ENCODE measurements around the gene RELN. TPM values are rescaled to one million over a fixed set of nuclear protein-coding genes. Genes with fewer than 3 reads are reported as not detected.

RELN gene
- total RNA-seq, 1 donor from 2014 or later: 14.1 TPM

DNA sequence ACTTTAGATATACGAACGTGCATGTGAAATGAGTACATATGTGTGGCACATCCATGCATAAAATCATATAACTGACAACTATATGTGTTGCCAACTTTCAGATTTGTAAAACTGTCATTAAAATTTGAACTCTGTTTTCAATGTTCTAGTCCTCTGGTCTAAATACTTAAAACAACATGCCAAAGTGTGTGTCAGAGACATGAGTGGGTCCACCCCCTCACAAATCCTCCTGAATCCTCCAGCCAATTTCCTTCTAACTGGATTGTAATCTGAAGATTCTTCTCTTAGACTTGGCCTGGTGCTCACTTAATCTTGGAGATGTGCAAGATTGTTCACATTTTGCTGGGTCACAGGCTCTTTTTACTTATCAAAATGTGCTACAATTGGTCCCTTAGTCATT lies 184.1 kb downstream of the RELN start:
- Histone ChIP-seq H3K4me1 (ENCODE audit: control insufficient read depth in 3 of 3, insufficient read depth in 3 of 3, low read length in 3 of 3) (no peaks in the 10 kb centered on the region), H3K27me3 (ENCODE audit: control insufficient read depth in 3 of 3, insufficient read depth in 3 of 3, low read length in 3 of 3) (no peaks in the 10 kb centered on the region), H3K9me3 (ENCODE audit: control insufficient read depth in 3 of 3, low read length in 3 of 3) (no peaks in the 10 kb centered on the region), H3K4me3 (ENCODE audit: low read length in 3 of 3) (no peak overlapping the region), H3K36me3 (ENCODE audit: control insufficient read depth in 3 of 3, insufficient read depth in 3 of 3, low read length in 3 of 3) (no peaks in the 10 kb centered on the region), H3K27ac (ENCODE audit: low read depth, low read length) (no peak overlapping the region), H3K9ac (ENCODE audit: low read depth in 1 of 3, low read length in 3 of 3) (no peak overlapping the region)

DNA sequence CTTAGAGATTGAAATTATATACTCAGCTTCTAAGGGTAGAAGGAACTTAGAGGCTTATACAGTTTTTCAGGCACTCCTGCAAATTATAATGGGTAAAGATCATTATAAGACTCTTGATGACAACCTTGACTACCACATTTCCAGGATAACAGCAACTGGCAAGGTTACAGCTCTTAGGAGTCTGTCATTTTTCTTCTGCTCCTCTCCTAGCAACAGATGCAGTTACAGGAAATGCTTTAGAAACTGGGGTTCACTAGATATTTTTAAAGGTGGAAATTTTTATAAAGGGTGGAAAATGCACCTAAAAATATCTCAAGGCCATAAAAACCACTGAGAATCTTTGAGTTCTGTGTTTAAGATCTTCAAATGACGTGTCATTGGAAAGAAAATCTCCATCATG lies 185.8 kb downstream of the RELN start:
- no peaks in the 10 kb centered on the region for H3K9me3 ChIP-seq (ENCODE audit: control insufficient read depth in 3 of 3, low read length in 3 of 3)
- no peak overlapping the region for H3K4me3 ChIP-seq (ENCODE audit: low read length in 3 of 3)
- H3K36me3 ChIP-seq (ENCODE audit: control insufficient read depth in 3 of 3, insufficient read depth in 3 of 3, low read length in 3 of 3): no peaks in the 10 kb centered on the region
- H3K27me3 ChIP-seq (ENCODE audit: control insufficient read depth in 3 of 3, insufficient read depth in 3 of 3, low read length in 3 of 3): no peaks in the 10 kb centered on the region
- H3K4me1 ChIP-seq (ENCODE audit: control insufficient read depth in 3 of 3, insufficient read depth in 3 of 3, low read length in 3 of 3): no peaks in the 10 kb centered on the region
- H3K9ac ChIP-seq (ENCODE audit: low read depth in 1 of 3, low read length in 3 of 3): no peak overlapping the region
- H3K27ac ChIP-seq (ENCODE audit: low read depth, low read length): no peak overlapping the region

DNA sequence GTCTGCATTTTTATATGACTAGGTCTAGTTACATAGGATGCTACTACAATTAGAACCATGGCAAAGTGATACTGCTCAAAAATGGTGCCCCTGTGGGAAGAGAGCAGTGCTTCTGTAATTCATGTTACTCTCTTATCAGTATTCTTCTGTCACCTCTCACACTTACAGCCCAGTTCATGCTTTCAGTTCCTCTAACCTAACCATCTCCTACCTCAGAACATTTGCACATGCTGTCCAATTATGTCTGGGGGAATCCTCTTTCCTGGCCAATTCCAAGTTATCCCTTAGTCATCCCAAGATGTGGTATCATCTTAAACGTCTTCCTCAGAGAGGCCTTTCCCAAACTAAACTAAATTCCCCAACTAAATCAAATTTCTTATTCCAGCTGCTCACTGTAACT lies 190.2 kb downstream of the RELN start:
- Histone ChIP-seq H3K4me1 (ENCODE audit: control insufficient read depth in 3 of 3, insufficient read depth in 3 of 3, low read length in 3 of 3) (no peaks in the 10 kb centered on the region), H3K9ac (ENCODE audit: low read depth in 1 of 3, low read length in 3 of 3) (no peak overlapping the region), H3K9me3 (ENCODE audit: control insufficient read depth in 3 of 3, low read length in 3 of 3) (no peaks in the 10 kb centered on the region), H3K4me3 (ENCODE audit: low read length in 3 of 3) (no peak overlapping the region), H3K36me3 (ENCODE audit: control insufficient read depth in 3 of 3, insufficient read depth in 3 of 3, low read length in 3 of 3) (no peaks in the 10 kb centered on the region), H3K27me3 (ENCODE audit: control insufficient read depth in 3 of 3, insufficient read depth in 3 of 3, low read length in 3 of 3) (no peaks in the 10 kb centered on the region), H3K27ac (ENCODE audit: low read depth, low read length) (no peak overlapping the region)

DNA sequence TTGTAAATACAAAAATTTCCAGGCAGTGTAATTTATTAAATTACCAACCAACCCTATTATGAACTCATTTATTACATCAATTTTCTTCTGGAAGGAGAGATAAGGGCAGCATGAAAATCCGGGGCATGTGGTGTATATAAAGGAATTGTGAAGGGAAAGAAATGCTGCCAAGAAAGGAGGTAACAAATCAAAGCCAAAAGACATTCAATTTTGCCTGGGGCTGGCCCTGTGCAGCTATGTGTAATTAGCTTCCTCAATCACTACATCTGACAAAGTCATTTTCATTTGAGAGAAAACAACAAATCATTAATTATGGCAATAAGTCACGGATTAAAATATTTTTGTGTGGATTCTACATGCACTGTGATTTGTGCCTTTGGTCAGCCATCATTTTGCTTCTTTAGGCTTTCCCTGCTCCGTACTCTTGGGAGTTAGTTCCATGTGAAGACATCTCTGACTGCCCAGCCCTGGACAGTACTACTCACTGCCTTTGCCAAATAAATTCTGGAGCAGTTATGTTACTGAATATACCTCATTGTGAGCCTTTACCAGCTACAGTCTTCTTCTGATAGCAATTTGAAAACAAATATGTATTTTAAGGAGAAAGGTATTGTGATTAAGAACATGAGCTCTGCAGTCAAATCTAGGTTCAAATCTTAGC lies 191.7 kb downstream of the RELN start:
- H3K4me1 ChIP-seq (ENCODE audit: control insufficient read depth in 3 of 3, insufficient read depth in 3 of 3, low read length in 3 of 3): no peaks in the 10 kb centered on the region
- H3K36me3 ChIP-seq (ENCODE audit: control insufficient read depth in 3 of 3, insufficient read depth in 3 of 3, low read length in 3 of 3): no peaks in the 10 kb centered on the region
- no peaks in the 10 kb centered on the region for H3K9me3 ChIP-seq (ENCODE audit: control insufficient read depth in 3 of 3, low read length in 3 of 3)
- H3K4me3 ChIP-seq (ENCODE audit: low read length in 3 of 3): no peak overlapping the region
- H3K27ac ChIP-seq (ENCODE audit: low read depth, low read length): no peak overlapping the region
- H3K9ac ChIP-seq (ENCODE audit: low read depth in 1 of 3, low read length in 3 of 3): no peak overlapping the region
- no peaks in the 10 kb centered on the region for H3K27me3 ChIP-seq (ENCODE audit: control insufficient read depth in 3 of 3, insufficient read depth in 3 of 3, low read length in 3 of 3)

DNA sequence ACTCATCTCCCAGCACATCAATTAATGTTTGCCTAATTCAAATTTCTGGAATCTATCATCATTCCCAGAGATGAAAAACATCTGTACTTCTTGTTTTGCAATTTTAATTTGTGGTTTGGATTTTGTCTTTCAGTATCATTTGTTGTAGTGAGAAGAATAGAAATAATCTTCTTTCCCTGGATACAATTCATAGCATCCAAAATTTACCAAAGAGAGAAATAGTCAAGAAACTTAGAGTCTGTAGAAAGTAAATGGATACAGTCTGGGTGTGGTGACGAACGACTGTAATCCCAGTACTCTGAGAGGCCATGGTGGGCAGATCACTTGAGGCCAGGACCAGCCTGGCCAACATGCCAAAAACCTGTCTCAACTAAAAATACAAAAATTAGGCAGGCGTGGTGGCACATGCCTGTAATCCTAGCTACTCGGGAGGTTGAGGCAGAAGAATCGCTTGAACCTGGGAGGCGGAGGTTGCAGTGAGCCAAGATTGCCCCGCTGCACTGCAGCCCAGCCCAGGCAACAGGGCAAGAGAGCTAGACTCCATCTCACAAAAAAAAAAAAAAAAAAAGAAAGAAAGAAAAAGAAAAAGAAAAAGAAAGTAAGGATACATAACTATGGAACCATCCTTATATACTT lies 193.0 kb downstream of the RELN start:
- Histone ChIP-seq H3K9ac (ENCODE audit: low read depth in 1 of 3, low read length in 3 of 3) (no peak overlapping the region), H3K27me3 (ENCODE audit: control insufficient read depth in 3 of 3, insufficient read depth in 3 of 3, low read length in 3 of 3) (no peaks in the 10 kb centered on the region), H3K4me3 (ENCODE audit: low read length in 3 of 3) (no peak overlapping the region), H3K36me3 (ENCODE audit: control insufficient read depth in 3 of 3, insufficient read depth in 3 of 3, low read length in 3 of 3) (no peaks in the 10 kb centered on the region), H3K27ac (ENCODE audit: low read depth, low read length) (no peak overlapping the region), H3K9me3 (ENCODE audit: control insufficient read depth in 3 of 3, low read length in 3 of 3) (no peaks in the 10 kb centered on the region), H3K4me1 (ENCODE audit: control insufficient read depth in 3 of 3, insufficient read depth in 3 of 3, low read length in 3 of 3) (no peaks in the 10 kb centered on the region)

DNA sequence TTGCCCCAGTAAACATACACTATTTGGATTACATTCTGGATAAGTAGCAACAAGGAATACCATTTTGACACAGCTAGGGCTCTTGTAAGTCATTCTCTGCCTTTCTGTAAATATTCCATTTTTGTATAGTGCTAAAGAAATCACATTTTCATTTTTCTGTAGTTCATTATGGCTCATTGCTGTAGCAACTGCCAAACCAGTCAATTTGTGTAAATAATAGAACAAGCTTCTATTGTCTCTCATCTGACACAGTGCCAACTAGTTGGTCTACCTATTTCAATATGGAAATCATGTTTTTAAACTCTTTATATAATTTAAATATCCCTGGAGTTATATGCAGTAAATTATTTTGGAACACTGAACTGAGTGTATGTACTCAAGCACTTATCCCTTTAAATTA lies 193.7 kb downstream of the RELN start:
- Histone ChIP-seq H3K9me3 (ENCODE audit: control insufficient read depth in 3 of 3, low read length in 3 of 3) (no peaks in the 10 kb centered on the region), H3K27me3 (ENCODE audit: control insufficient read depth in 3 of 3, insufficient read depth in 3 of 3, low read length in 3 of 3) (no peaks in the 10 kb centered on the region), H3K4me1 (ENCODE audit: control insufficient read depth in 3 of 3, insufficient read depth in 3 of 3, low read length in 3 of 3) (no peaks in the 10 kb centered on the region), H3K9ac (ENCODE audit: low read depth in 1 of 3, low read length in 3 of 3) (no peak overlapping the region), H3K36me3 (ENCODE audit: control insufficient read depth in 3 of 3, insufficient read depth in 3 of 3, low read length in 3 of 3) (no peaks in the 10 kb centered on the region), H3K27ac (ENCODE audit: low read depth, low read length) (no peak overlapping the region), H3K4me3 (ENCODE audit: low read length in 3 of 3) (no peak overlapping the region)

DNA sequence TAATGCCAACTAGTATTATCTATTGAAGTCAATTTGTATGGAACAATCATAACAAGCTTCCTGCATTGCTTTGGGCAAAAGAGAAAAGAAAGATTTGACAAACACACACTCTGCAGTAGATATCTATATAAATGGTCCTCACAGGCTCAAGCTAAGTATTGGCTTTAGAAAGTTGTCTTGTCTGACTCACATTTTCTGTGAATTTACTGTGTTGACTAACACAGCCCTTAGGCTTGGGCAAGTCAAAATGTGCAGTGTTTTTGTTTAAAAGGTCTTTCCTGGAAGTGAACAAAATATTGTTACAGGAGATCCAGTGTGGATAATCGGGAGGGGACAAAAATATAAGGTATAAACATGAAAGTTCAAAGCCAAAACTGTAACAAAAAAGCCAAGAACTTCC lies 194.4 kb downstream of the RELN start:
- no peak overlapping the region for H3K27ac ChIP-seq (ENCODE audit: low read depth, low read length)
- no peaks in the 10 kb centered on the region for H3K9me3 ChIP-seq (ENCODE audit: control insufficient read depth in 3 of 3, low read length in 3 of 3)
- no peaks in the 10 kb centered on the region for H3K27me3 ChIP-seq (ENCODE audit: control insufficient read depth in 3 of 3, insufficient read depth in 3 of 3, low read length in 3 of 3)
- H3K9ac ChIP-seq (ENCODE audit: low read depth in 1 of 3, low read length in 3 of 3): no peak overlapping the region
- H3K4me3 ChIP-seq (ENCODE audit: low read length in 3 of 3): no peak overlapping the region
- no peaks in the 10 kb centered on the region for H3K36me3 ChIP-seq (ENCODE audit: control insufficient read depth in 3 of 3, insufficient read depth in 3 of 3, low read length in 3 of 3)
- H3K4me1 ChIP-seq (ENCODE audit: control insufficient read depth in 3 of 3, insufficient read depth in 3 of 3, low read length in 3 of 3): no peaks in the 10 kb centered on the region

DNA sequence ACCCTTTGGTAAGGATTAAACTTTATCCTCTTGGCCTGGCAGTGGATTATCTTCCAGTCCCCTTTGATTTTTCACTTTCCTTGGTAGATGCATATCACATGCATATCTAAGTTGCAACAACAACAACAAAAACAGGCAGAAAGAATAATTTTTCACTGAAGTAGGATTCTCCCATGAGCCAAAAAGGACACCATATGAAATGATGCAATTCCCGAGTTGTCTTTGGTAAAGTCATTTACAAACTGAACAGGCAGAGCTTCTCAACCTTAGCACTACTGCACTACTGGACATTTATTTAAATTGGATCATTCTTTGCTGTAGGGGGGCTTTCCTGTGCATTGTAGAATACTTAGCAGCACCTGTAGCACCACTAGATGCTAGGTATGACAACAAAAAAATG lies 195.0 kb downstream of the RELN start:
- Histone ChIP-seq H3K9ac (ENCODE audit: low read depth in 1 of 3, low read length in 3 of 3) (no peak overlapping the region), H3K4me3 (ENCODE audit: low read length in 3 of 3) (no peak overlapping the region), H3K9me3 (ENCODE audit: control insufficient read depth in 3 of 3, low read length in 3 of 3) (no peaks in the 10 kb centered on the region), H3K27me3 (ENCODE audit: control insufficient read depth in 3 of 3, insufficient read depth in 3 of 3, low read length in 3 of 3) (no peaks in the 10 kb centered on the region), H3K27ac (ENCODE audit: low read depth, low read length) (no peak overlapping the region), H3K4me1 (ENCODE audit: control insufficient read depth in 3 of 3, insufficient read depth in 3 of 3, low read length in 3 of 3) (no peaks in the 10 kb centered on the region), H3K36me3 (ENCODE audit: control insufficient read depth in 3 of 3, insufficient read depth in 3 of 3, low read length in 3 of 3) (no peaks in the 10 kb centered on the region)

DNA sequence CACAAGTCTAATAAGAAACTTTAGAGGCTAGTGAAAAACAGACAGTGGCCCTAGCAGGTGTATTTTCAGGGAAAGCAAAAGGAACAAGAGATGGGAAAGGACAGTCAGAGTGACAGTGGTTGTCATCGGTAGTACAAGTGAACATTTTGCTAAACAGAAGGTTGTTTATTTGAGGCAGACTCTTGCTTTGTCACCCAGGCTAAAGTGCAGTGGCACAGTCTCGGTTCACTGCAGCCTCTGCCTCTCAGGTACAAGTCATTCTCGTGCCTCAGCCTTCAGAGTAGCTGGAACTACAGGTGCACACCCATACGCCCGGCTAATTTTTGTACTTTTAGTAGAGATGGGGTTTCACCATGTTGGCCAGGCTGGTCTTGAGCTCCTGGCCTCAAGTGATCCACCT lies 195.8 kb downstream of the RELN start:
- no peaks in the 10 kb centered on the region for H3K4me1 ChIP-seq (ENCODE audit: control insufficient read depth in 3 of 3, insufficient read depth in 3 of 3, low read length in 3 of 3)
- H3K27ac ChIP-seq (ENCODE audit: low read depth, low read length): no peak overlapping the region
- no peaks in the 10 kb centered on the region for H3K9me3 ChIP-seq (ENCODE audit: control insufficient read depth in 3 of 3, low read length in 3 of 3)
- H3K4me3 ChIP-seq (ENCODE audit: low read length in 3 of 3): no peak overlapping the region
- H3K36me3 ChIP-seq (ENCODE audit: control insufficient read depth in 3 of 3, insufficient read depth in 3 of 3, low read length in 3 of 3): no peaks in the 10 kb centered on the region
- H3K9ac ChIP-seq (ENCODE audit: low read depth in 1 of 3, low read length in 3 of 3): no peak overlapping the region
- no peaks in the 10 kb centered on the region for H3K27me3 ChIP-seq (ENCODE audit: control insufficient read depth in 3 of 3, insufficient read depth in 3 of 3, low read length in 3 of 3)

DNA sequence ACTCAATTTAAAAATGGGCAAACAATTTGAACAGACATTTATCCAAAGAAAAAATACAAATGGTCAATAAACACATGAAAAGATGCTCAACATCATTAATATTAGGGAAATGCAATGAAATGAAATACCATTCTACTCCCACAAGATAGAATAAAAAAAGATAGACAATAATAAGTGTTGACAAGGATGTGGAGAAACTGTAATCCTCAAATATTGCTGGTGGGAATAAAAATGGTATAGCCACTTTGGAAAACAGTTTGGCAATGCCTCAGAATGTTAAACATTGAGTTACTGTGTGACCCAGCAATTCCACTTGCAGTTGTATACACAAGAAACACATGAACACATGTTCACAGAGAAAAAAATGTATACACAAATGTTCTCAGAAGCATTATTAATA lies 197.6 kb downstream of the RELN start:
- no peaks in the 10 kb centered on the region for H3K36me3 ChIP-seq (ENCODE audit: control insufficient read depth in 3 of 3, insufficient read depth in 3 of 3, low read length in 3 of 3)
- no peaks in the 10 kb centered on the region for H3K4me1 ChIP-seq (ENCODE audit: control insufficient read depth in 3 of 3, insufficient read depth in 3 of 3, low read length in 3 of 3)
- H3K9me3 ChIP-seq (ENCODE audit: control insufficient read depth in 3 of 3, low read length in 3 of 3): no peaks in the 10 kb centered on the region
- H3K9ac ChIP-seq (ENCODE audit: low read depth in 1 of 3, low read length in 3 of 3): no peak overlapping the region
- H3K27ac ChIP-seq (ENCODE audit: low read depth, low read length): no peak overlapping the region
- no peak overlapping the region for H3K4me3 ChIP-seq (ENCODE audit: low read length in 3 of 3)
- no peaks in the 10 kb centered on the region for H3K27me3 ChIP-seq (ENCODE audit: control insufficient read depth in 3 of 3, insufficient read depth in 3 of 3, low read length in 3 of 3)

All from skeletal muscle tissue (tissue), 4 donors.